DND-41 (cell line): Measurements from ENCODE around the gene NOTCH2.

ENCODE experiments used
- ATAC-seq: fragments of 200-7000 bp; cut with Tn5 transposase; 3 replicates; pipeline ENCODE4 v1.9.1; 2021; ENCODE audit warnings: low read depth; ENCODE audit not compliant: insufficient read depth
- DNase-seq: peaks from one replicate; pipeline ENCODE4 v3.0.0-alpha.2; 2020
- H2AFZ ChIP-seq: 2 replicates; pipeline ENCODE4 v1.6.0; 2012; ENCODE audit warnings: low read depth, low read length
- H3K27ac ChIP-seq: 2 replicates; pipeline ENCODE4 v1.5.1; 2012; ENCODE audit warnings: low read length, inconsistent platforms
- H3K27me3 ChIP-seq: fragments of 200-600 bp; sonication (generic); 2 replicates; pipeline ENCODE4 v1.6.0; 2012; ENCODE audit warnings: low read length, mild to moderate bottlenecking, inconsistent platforms; ENCODE audit not compliant: insufficient read depth, poor library complexity
- H3K36me3 ChIP-seq: 2 replicates; pipeline ENCODE4 v1.5.1; 2012; ENCODE audit warnings: low read length, inconsistent platforms; ENCODE audit not compliant: insufficient read depth
- H3K4me1 ChIP-seq: 2 replicates; pipeline ENCODE4 v1.5.1; 2012; ENCODE audit warnings: mild to moderate bottlenecking, low read length; ENCODE audit not compliant: insufficient read depth
- H3K4me2 ChIP-seq: 2 replicates; pipeline ENCODE4 v1.6.0; 2012; ENCODE audit warnings: mild to moderate bottlenecking, moderate library complexity, low read length, inconsistent platforms; ENCODE audit not compliant: insufficient read depth
- H3K4me3 ChIP-seq, 2 experiments: fragments of 200-600 bp in 1 of 2; shearing (Covaris generic) in 1 of 2; 2 replicates each; pipeline ENCODE4 v1.5.1; 2012 to 2016; ENCODE audit warnings: inconsistent platforms in 2 of 2, low read length in 2 of 2, mild to moderate bottlenecking in 2 of 2, low read depth in 1 of 2, moderate library complexity in 1 of 2
- H3K79me2 ChIP-seq: 2 replicates; pipeline ENCODE4 v1.6.0; 2012; ENCODE audit warnings: low read length, inconsistent platforms; ENCODE audit not compliant: insufficient read depth
- H3K9ac ChIP-seq: 2 replicates; pipeline ENCODE4 v1.6.0; 2012; ENCODE audit warnings: low read depth, mild to moderate bottlenecking, inconsistent platforms, low read length, moderate library complexity
- H3K9me3 ChIP-seq: 2 replicates; pipeline ENCODE4 v1.5.1; 2012; ENCODE audit warnings: low read length, moderate library complexity, mild to moderate bottlenecking, inconsistent platforms; ENCODE audit not compliant: insufficient read depth, severe bottlenecking
- H4K20me1 ChIP-seq: 2 replicates; pipeline ENCODE4 v1.6.0; 2012; ENCODE audit warnings: low read length; ENCODE audit not compliant: insufficient read depth
- CTCF ChIP-seq: IDR thresholded peaks from 2 replicates; pipeline ENCODE4 v1.5.1; 2012; ENCODE audit warnings: borderline replicate concordance, low read length, moderate library complexity, mild to moderate bottlenecking; ENCODE audit not compliant: poor library complexity, severe bottlenecking; ENCODE audit errors: extremely low read depth
- EZH2 ChIP-seq: IDR thresholded peaks from 3 replicates; pipeline ENCODE4 v1.6.1; 2012; ENCODE audit warnings: borderline replicate concordance, low read depth, mild to moderate bottlenecking, moderate library complexity, low read length, inconsistent platforms; ENCODE audit not compliant: severe bottlenecking

Gene NOTCH2

GRCh38 chr1:119935915-119936314 is 133.5 kb downstream of the NOTCH2 start:
- Histone ChIP-seq H3K27ac (no peak overlapping the region), H3K9me3 (peaks cover 4% of the 10 kb centered on the region), H3K27me3 (no peaks in the 10 kb centered on the region), H4K20me1 (no peaks in the 10 kb centered on the region), H3K79me2 (no peaks in the 10 kb centered on the region), H3K4me3 (no peak overlapping the region), H3K36me3 (peaks cover 73% of the 10 kb centered on the region), H3K4me2 (no peak overlapping the region), H2AFZ (no peak overlapping the region), H3K4me1 (no peaks in the 10 kb centered on the region), H3K9ac (no peak overlapping the region)
- TF ChIP-seq EZH2: no peak
- TF ChIP-seq CTCF: no peak
- DNase-seq: no peak
- no peak for ATAC-seq

- H3K27ac ChIP-seq: no peak overlapping the region
These were observed 134.1 kb downstream of the NOTCH2 start for GRCh38 chr1:119935373-119935772.

GRCh38 chr1:119933397-119933796 is 136.1 kb downstream of the NOTCH2 start:
- TF ChIP-seq CTCF (no peak), EZH2 (no peak)
- ATAC-seq (no peak), DNase-seq (no peak)
- Histone ChIP-seq H2AFZ (no peak overlapping the region), H3K27ac (no peak overlapping the region), H3K27me3 (no peaks in the 10 kb centered on the region), H4K20me1 (no peaks in the 10 kb centered on the region), H3K4me3 (no peak overlapping the region), H3K79me2 (no peaks in the 10 kb centered on the region), H3K4me1 (no peaks in the 10 kb centered on the region), H3K9me3 (peaks cover 4% of the 10 kb centered on the region), H3K36me3 (peaks cover 70% of the 10 kb centered on the region), H3K4me2 (no peak overlapping the region), H3K9ac (no peak overlapping the region)

More at GRCh38 chr1:119935373-119935772, 134.1 kb downstream of the NOTCH2 start:
- Histone ChIP-seq H3K9me3 (peaks cover 4% of the 10 kb centered on the region), H4K20me1 (no peaks in the 10 kb centered on the region), H3K9ac (no peak overlapping the region), H3K4me3 (no peak overlapping the region), H3K4me1 (no peaks in the 10 kb centered on the region), H3K79me2 (no peaks in the 10 kb centered on the region), H2AFZ (no peak overlapping the region), H3K27me3 (no peaks in the 10 kb centered on the region), H3K4me2 (no peak overlapping the region), H3K36me3 (peaks cover 70% of the 10 kb centered on the region)
- DNase-seq (no peak), ATAC-seq (no peak)
- no peak for TF ChIP-seq CTCF
- TF ChIP-seq EZH2: no peak

GRCh38 chr1:119929643-119930315 is 139.7 kb downstream of the NOTCH2 start:
- Histone ChIP-seq H3K36me3 (peaks cover 72% of the 10 kb centered on the region), H3K27ac (no peak overlapping the region), H3K9ac (no peak overlapping the region), H2AFZ (no peak overlapping the region), H3K4me3 (no peak overlapping the region), H3K27me3 (no peaks in the 10 kb centered on the region), H4K20me1 (no peaks in the 10 kb centered on the region), H3K79me2 (no peaks in the 10 kb centered on the region), H3K4me1 (no peaks in the 10 kb centered on the region), H3K4me2 (no peak overlapping the region), H3K9me3 (peaks cover 4% of the 10 kb centered on the region)
- ATAC-seq: no peak
- no peak for TF ChIP-seq EZH2
- TF ChIP-seq CTCF: no peak
- DNase-seq: no peak
